WTC11 (cell line): ENCODE measurements around the gene MEIS3. TPM values are rescaled to one million over a fixed set of nuclear protein-coding genes. Genes with fewer than 3 reads are reported as not detected.

Source experiments
- ATAC-seq: fragments of 200-7000 bp; cut with Tn5 transposase; 2 replicates; pipeline ENCODE4 v1.10.0; 2021; ENCODE audit warnings: mild to moderate bottlenecking, moderate library complexity
- CTCF ChIA-PET: fragments of 300-600 bp; sonication (Branson Sonifier 250); formaldehyde crosslinking; loops from one replicate; lab custom pipeline; 2021; ENCODE audit warnings: antibody characterized with exemption; lab: Charles Lee
- POLR2A ChIA-PET: fragments of 350-600 bp; sonication (Branson Sonifier 250); formaldehyde crosslinking; loops from one replicate; lab custom pipeline; 2021; ENCODE audit warnings: antibody characterized with exemption; lab: Charles Lee
- DNase-seq: peaks from one replicate; pipeline ENCODE4 v3.0.0; 2021; ENCODE audit warnings: low spot score
- H3K27ac Mint-ChIP-seq: 2 replicates; pipeline ENCODE4 v1.8.0; 2021; ENCODE audit warnings: mixed read lengths
- H3K27me3 Mint-ChIP-seq: 2 replicates; pipeline ENCODE4 v1.8.0; 2021; ENCODE audit warnings: low read depth, mild to moderate bottlenecking, moderate library complexity, mixed read lengths
- H3K36me3 Mint-ChIP-seq: 2 replicates; pipeline ENCODE4 v1.8.0; 2021; ENCODE audit warnings: mixed read lengths
- H3K4me1 Mint-ChIP-seq: 2 replicates; pipeline ENCODE4 v1.8.0; 2022; ENCODE audit warnings: mixed read lengths
- H3K4me3 Mint-ChIP-seq: 2 replicates; pipeline ENCODE4 v1.8.0; 2021; ENCODE audit warnings: mild to moderate bottlenecking, moderate library complexity, mixed read lengths
- H3K9me3 Mint-ChIP-seq: 2 replicates; pipeline ENCODE4 v1.8.0; 2021; ENCODE audit warnings: mixed read lengths
- CREB1 ChIP-seq: sonication (generic); formaldehyde crosslinking; IDR thresholded peaks from 2 replicates; pipeline ENCODE4 v1.8.0; 2023; ENCODE audit warnings: mild to moderate bottlenecking, missing genetic modification reagents
- CREM ChIP-seq: sonication (generic); formaldehyde crosslinking; IDR thresholded peaks from 2 replicates; pipeline ENCODE4 v1.8.1; 2022; ENCODE audit warnings: mild to moderate bottlenecking, missing genetic modification reagents, moderate library complexity
- ELF4 ChIP-seq: sonication (generic); formaldehyde crosslinking; IDR thresholded peaks from 2 replicates; pipeline ENCODE4 v1.8.1; 2022; ENCODE audit warnings: low read depth, mild to moderate bottlenecking, moderate library complexity, missing genetic modification reagents
- FOXJ3 ChIP-seq: sonication (generic); formaldehyde crosslinking; IDR thresholded peaks from 2 replicates; pipeline ENCODE4 v1.9.0; 2021; ENCODE audit warnings: missing genetic modification reagents, mild to moderate bottlenecking, borderline replicate concordance
- GABPB1 ChIP-seq: sonication (generic); formaldehyde crosslinking; IDR thresholded peaks from 2 replicates; pipeline ENCODE4 v1.8.1; 2023; ENCODE audit warnings: mild to moderate bottlenecking, missing genetic modification reagents
- KAT7 ChIP-seq: sonication (generic); formaldehyde crosslinking; IDR thresholded peaks from 2 replicates; pipeline ENCODE4 v1.8.1; 2023; ENCODE audit warnings: missing genetic modification reagents, mild to moderate bottlenecking, borderline replicate concordance
- MAX ChIP-seq: sonication (generic); formaldehyde crosslinking; IDR thresholded peaks from 2 replicates; pipeline ENCODE4 v1.8.0; 2022; ENCODE audit warnings: mild to moderate bottlenecking, missing genetic modification reagents
- MYBL2 ChIP-seq: sonication (generic); formaldehyde crosslinking; IDR thresholded peaks from 2 replicates; pipeline ENCODE4 v1.8.1; 2023; ENCODE audit warnings: mild to moderate bottlenecking, moderate library complexity, missing genetic modification reagents
- NFYB ChIP-seq: sonication (generic); formaldehyde crosslinking; conservative IDR thresholded peaks from 2 replicates; pipeline ENCODE4 v1.8.0; 2022; ENCODE audit warnings: low read depth, missing genetic modification reagents
- RORB ChIP-seq: fragments of 250-450 bp; sonication (Bioruptor Pico); IDR thresholded peaks from 2 replicates; pipeline ENCODE4 v1.9.0; 2021; ENCODE audit warnings: mild to moderate bottlenecking
- SOX15 ChIP-seq: fragments of 250-450 bp; sonication (Bioruptor Pico); IDR thresholded peaks from 2 replicates; pipeline ENCODE4 v1.9.0; 2021; ENCODE audit warnings: mild to moderate bottlenecking
- ZNF232 ChIP-seq: sonication (generic); formaldehyde crosslinking; IDR thresholded peaks from 2 replicates; pipeline ENCODE4 v1.8.0; 2022; ENCODE audit warnings: mild to moderate bottlenecking, missing genetic modification reagents
- ZNF532 ChIP-seq: fragments of 250-450 bp; sonication (Bioruptor Pico); IDR thresholded peaks from 2 replicates; pipeline ENCODE4 v1.9.0; 2021; ENCODE audit warnings: mild to moderate bottlenecking, borderline replicate concordance
- ZNF671 ChIP-seq: fragments of 250-450 bp; sonication (Bioruptor Pico); IDR thresholded peaks from 2 replicates; pipeline ENCODE4 v1.8.0; 2021; ENCODE audit warnings: mild to moderate bottlenecking
- total RNA-seq: library from RNA; stranded (reverse); gene quantifications from 3 replicates; pipeline ENCODE4 v1.2.3, GENCODE V29; 2021
- TF ChIP-seq, protein P1 (sequence below): sonication (generic); formaldehyde crosslinking; IDR thresholded peaks from 2 replicates; pipeline ENCODE4 v1.8.1; 2023; ENCODE audit warnings: mild to moderate bottlenecking, missing genetic modification reagents, moderate library complexity
- TF ChIP-seq, protein P2 (sequence below): fragments of 250-450 bp; sonication (Bioruptor Pico); conservative IDR thresholded peaks from 2 replicates; pipeline ENCODE4 v1.9.0; 2021; ENCODE audit warnings: mild to moderate bottlenecking

Gene MEIS3
- total RNA-seq, 1 experiment from 2014 or later = 38.5 TPM

DNA sequence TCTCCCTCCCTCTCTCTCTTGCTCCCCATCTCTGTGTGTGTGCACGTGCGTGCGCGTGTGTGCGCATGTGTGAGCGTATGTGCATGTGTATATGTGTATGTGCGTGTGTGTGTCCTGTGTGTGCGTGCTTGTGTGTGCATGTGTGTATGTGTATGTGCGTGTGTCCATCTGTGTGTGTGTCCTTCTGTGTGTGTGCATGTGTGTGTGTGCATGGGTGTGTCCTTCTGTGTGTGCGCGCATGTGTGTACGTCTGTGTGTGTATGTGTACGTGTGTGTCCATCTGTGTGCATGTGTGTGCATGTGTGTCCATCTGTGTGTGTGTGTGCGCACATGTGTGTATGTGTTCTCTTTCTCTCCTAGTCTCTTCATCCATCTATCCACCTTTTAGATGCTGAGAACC is 40.1 kb upstream of the MEIS3 start (continued):
- TF ChIP-seq MYBL2 (CRISPR knock-in tag) = no peak
- no peak for TF ChIP-seq CREB1 (CRISPR knock-in tag)
- no peak for TF ChIP-seq ELF4
- TF ChIP-seq RORB = no peak
- TF ChIP-seq ZNF232 = no peak
- TF ChIP-seq FOXJ3 = no peak
- TF ChIP-seq GABPB1 = no peak

DNA sequence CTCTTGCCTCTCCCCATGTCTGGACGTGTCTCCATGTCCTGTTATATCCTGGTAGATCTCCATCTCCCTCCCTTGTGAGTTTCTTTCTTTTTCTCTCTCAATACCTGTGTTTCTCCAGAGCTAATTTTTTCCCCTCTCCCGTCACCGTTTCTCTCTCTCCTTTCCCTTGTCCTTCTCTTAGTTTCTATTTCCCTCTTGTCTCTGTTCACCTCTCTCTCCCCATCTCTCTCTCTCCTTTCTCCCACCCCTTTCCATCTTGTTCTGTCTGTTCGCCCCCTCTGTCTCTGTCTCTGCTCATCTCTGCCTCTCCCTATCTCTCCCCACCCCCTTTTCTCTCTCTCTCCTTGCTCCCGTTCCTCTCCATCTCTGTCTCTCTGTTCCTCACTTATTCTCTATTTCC is 39.3 kb upstream of the MEIS3 start:
- ATAC-seq (no peak), DNase-seq (no peak)
- H3K36me3 Mint-ChIP-seq = peaks cover 4% of the 10 kb centered on the region; the same call in 1 of the 2 replicates
- no peak overlapping the region for H3K27ac Mint-ChIP-seq
- ChIA-PET CTCF (no interaction called here), POLR2A (no interaction called here)
- H3K4me1 Mint-ChIP-seq = peaks cover 3% of the 10 kb centered on the region; the same call in 1 of the 2 replicates
- peaks cover 21% of the 10 kb centered on the region for H3K27me3 Mint-ChIP-seq
- H3K9me3 Mint-ChIP-seq = 0 out of 2 replicates have a peak, but pooled peaks cover 3% of the 10 kb centered on the region
- no peak for TF ChIP-seq NFYB (CRISPR knock-in tag)
- no peak for TF ChIP-seq SOX15 (CRISPR knock-in tag)
- no peak for TF ChIP-seq MAX (CRISPR knock-in tag)
- no peak for TF ChIP-seq MYBL2 (CRISPR knock-in tag)
- TF ChIP-seq, protein P1, sequence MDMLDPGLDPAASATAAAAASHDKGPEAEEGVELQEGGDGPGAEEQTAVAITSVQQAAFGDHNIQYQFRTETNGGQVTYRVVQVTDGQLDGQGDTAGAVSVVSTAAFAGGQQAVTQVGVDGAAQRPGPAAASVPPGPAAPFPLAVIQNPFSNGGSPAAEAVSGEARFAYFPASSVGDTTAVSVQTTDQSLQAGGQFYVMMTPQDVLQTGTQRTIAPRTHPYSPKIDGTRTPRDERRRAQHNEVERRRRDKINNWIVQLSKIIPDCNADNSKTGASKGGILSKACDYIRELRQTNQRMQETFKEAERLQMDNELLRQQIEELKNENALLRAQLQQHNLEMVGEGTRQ (CRISPR knock-in tag) = no peak
- TF ChIP-seq ZNF532 = no peak
- no peak for TF ChIP-seq CREM (CRISPR knock-in tag)
- TF ChIP-seq ZNF671 (CRISPR knock-in tag) = no peak
- TF ChIP-seq ELF4 = no peak
- H3K4me3 Mint-ChIP-seq = no peak overlapping the region

- no peak for ATAC-seq
- ChIA-PET CTCF (interaction anchor here (0.6 to 1.4 kb wide), 6 partner anchors 11 to 412 kb away, joined by 3 to 5 read pairs (median 4); partner anchors contain the start of gene EHD2), POLR2A (interaction anchor here (0.7 kb wide), 1 partner anchor 10 kb away, joined by 3 read pairs; no protein-coding TSS in a partner anchor)
- 0 out of 2 replicates have a peak, but pooled peaks have one; percentile 17 for TF ChIP-seq KAT7
- TF ChIP-seq, protein P2, sequence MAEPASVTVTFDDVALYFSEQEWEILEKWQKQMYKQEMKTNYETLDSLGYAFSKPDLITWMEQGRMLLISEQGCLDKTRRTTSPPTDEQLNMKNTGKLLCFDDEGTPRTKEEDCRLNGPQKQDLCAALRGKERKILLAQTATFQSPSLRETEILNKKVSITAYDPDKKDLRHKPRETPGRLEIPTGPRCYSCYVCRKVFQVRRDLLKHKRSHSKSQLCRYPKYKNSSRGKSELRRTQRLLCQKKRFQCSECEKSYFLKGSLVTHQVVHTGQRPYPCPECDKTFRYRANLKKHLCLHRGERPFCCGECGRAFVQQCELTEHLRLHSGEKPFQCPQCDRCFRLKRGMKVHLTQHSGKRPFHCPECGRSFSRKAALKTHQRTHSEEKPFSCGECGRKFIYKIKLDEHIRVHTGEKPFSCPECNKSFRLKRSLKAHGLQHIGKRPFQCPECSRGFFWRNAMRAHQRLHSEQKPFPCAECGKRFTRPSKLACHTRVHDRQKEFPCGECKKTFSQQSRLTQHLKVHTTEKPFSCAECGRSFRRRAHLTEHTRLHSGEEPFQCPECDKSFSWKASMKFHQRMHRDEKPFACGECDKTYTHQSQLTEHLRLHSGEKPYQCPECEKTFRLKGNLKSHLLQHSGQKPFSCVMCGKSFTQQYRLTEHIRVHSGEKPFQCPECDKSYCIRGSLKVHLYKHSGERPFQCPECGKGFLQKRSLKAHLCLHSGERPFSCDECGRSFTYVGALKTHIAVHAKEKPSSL (CRISPR knock-in tag) = no peak
- peaks cover 3% of the 10 kb centered on the region; the same call in 1 of the 2 replicates for H3K4me1 Mint-ChIP-seq
- H3K9me3 Mint-ChIP-seq = 0 out of 2 replicates have a peak, but pooled peaks cover 3% of the 10 kb centered on the region
- no peak overlapping the region for H3K27ac Mint-ChIP-seq
- DNase-seq = no peak
- H3K36me3 Mint-ChIP-seq = peaks cover 4% of the 10 kb centered on the region; the same call in 1 of the 2 replicates
- peaks cover 21% of the 10 kb centered on the region for H3K27me3 Mint-ChIP-seq
- no peak overlapping the region for H3K4me3 Mint-ChIP-seq
Observed at GRCh38 chr19:47456721-47457474, 37.6 kb upstream of the MEIS3 start.
